GM18867 (cell line): ENCODE data around the gene ARL17B.
"Not testable (repeated sequence)": the region's sequence is repeated elsewhere in the genome, so short reads cannot be mapped to it uniquely, and the experiment has no call there.

Experiments used
- ATAC-seq: cut with Tn5 transposase; IDR thresholded peaks from one replicate; pipeline ENCODE4 v1.9.1; 2021; ENCODE audit warnings: mild to moderate bottlenecking, moderate library complexity; ENCODE audit not compliant: unreplicated experiment

The ARL17B gene

DNA sequence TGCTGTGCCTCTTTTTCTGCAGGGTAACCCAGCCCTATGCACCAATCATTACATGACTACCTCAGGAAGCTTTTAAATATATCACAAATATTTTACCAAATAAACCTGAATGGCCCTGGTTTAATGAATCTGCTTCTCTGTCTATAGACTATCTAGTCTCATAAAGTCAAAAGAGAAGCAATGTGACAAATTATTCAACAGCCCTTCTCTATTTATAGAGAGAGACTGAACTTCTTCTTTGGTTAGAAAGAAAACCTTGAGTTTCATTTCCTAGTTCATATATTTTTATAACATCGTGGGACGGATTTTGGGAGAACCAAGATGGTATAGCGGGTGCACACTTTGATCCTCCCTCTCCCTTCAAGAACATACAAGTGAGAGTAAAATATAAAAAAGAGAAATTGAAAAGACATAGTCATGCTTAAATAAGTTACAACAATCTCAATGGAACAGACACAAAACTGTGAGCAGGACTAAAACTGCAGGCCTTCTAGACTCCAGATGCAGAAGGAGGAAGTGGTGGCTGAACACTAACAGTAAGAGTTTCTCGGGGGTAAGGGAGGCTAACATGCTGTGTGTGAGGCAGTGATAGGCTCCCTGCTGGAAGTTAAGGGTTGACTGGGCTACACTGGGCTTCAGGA lies 70.5 kb downstream of the ARL17B start:
- ATAC-seq, result peak; percentile 84

- ATAC-seq, result not testable (repeated sequence)
Observed at GRCh38 chr17:46287587-46287986, 74.0 kb downstream of the ARL17B start.

GRCh38 chr17:46286764-46287221 lies 74.8 kb downstream of the ARL17B start:
- not testable (repeated sequence) for ATAC-seq

GRCh38 chr17:46285500-46285899 lies 76.1 kb downstream of the ARL17B start:
- not testable (repeated sequence) for ATAC-seq

- ATAC-seq, result not testable (repeated sequence)
Observed at GRCh38 chr17:46284467-46284866, 77.1 kb downstream of the ARL17B start.

GRCh38 chr17:46282635-46283034 lies 78.9 kb downstream of the ARL17B start:
- ATAC-seq, result not testable (repeated sequence)

DNA sequence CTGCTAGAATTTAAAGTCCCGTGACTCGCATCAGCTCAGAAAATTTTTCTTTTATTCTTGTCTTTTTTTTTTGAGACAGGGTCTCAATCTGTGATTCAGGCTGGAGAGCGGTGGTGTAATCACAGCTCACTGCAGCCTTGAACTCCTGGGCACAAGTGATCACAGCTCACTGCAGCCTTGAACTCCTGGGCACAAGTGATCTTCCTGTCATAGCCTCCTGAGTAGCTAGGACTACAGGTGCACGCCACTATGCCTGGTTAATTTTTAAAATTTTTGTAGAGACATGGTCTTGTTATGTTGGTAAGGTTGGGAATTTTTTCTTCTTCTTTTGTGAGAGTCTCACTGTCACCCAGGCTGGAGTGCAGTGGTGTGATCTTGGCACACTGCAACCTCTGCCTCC lies 80.2 kb downstream of the ARL17B start:
- ATAC-seq, result not testable (repeated sequence)

- not testable (repeated sequence) for ATAC-seq
Observed at GRCh38 chr17:46276728-46277479, 84.7 kb downstream of the ARL17B start.

DNA sequence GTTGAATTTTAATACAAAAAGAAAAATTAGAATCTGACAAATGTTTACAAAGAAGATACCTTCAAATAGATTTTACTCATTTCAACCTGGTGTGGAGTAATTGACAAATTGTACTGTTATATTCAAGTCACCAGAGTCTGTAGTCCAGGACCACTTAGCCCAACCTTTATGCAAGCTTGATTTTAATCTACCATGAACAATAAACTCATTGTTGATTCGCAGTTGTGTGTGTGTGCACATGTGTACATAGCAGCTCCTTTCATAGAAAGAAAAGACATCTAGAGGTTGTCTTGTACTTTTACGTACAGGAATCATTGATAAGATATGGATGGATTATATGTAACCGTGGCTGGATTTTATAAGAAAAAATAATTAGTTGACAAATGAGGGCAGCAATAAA lies 87.3 kb downstream of the ARL17B start:
- ATAC-seq, result no peak

DNA sequence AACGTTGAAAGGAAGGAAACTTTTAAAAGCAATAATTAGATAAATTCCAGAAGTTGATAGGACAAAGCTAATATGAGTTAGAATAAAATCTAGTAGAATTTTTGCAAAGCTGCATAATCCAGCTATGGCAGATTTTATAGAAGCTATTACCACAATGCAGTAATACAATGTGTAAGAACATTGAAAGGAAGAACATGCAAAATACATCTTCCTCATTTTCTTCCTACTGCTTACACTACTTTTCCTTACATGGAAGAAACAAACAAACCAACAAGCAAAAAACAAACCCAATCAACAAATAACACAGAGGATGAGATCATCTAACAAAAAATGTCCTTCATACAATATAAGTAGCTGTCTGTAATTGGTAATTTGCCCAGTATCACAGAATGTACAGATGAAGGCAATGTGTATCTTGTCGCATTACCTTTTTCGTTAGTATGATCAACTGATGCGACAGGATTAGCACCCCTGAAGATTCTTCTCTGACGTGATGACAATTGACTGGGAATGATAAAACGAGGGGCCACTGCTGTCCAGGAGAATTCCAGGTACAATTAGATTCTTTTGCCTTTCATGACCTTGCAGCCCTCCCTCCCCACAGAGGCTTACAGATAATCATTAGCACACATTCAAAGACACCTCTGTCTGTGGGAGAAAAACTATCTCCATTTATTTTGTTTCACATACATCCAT lies 87.9 kb downstream of the ARL17B start:
- no peak for ATAC-seq

DNA sequence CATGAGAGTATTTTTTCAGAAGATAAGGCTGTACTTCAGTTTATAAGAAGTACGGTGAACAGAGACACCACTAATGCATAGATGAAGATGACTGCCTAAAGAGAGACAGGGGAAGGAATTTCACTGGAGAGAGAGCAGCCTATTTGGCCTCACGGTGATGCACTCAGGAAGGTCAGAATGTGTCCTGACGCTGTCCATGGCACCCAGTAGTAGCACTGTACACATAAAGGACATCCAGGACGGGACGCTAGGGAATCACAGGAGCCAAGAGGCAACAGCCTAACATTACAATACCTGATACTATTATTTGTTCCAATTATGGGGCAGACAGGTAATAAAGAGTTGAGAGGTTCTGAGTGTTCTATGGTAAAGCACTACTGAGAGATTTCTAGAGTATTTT lies 91.5 kb downstream of the ARL17B start:
- no peak for ATAC-seq

DNA sequence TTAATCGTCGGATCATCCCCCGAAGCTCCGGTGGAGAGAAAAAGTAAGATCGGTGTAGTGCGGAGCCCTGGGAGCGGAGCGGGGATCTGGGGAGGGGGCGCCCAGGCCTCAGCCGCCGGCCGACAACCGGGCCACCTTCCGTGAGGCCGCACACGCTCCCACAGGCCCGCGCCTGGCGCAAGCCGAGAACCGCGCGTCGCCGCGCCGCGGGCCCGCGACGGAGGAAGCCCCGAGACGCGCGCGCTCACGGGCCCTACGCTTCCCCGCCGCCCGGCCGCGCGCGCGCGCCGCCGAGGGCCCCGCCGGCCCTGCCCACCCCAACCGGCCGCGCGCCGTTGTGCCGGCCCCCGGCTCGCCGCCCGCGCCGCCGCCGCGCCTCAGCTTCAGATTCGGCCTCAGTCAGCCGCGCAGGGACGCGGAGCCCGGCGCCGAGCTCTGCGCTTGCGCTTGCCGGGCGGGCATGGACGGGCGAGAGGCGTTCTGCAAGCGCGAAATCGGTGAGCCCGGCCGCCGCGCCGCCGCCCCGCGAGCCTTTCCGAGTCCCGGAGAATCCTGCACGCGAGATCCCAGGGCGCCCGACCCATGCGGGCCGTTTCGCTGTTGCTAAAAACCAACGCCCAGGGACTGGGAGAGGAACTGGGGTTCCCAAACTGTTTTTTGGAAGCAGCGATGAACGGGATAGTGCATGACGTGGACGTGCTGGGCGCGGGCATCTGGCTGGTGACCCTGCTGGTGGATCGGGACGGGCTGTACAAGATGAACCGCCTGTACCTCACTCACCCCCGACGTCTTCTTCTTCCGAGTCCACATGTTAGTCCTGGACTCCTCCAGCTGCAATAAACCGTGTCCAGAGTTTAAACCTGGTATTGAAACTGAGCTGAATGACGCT lies 94.7 kb downstream of the ARL17B start:
- ATAC-seq, result peak; percentile 92

DNA sequence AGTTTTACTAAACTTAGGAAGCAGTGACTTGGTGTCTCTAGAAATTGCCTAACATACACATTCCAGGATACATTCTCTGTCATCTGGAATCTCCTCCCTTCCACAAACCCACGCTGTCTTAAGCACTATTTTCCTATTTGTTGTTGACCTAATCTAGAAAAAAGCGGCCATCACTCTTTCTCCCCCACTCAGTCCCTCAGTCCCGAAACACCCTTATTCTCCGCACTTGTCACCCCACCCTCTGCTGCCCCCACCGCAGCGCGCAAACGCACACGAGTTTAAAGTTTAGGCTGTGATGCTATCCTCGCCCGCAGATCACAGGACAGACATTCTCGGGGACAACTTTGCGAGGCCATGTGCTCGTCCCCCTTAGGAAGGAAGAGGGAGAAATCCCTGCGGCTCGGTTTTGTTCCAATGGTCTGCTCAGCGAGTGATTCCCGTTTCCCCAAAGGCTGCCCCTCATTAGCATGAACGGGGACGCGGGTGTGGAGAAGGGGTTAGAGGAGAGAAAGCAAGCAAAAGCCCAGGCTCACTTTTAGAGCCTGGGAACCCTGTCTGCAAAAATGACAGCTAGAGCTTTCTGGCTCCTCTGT lies 95.4 kb downstream of the ARL17B start:
- not testable (repeated sequence) for ATAC-seq

GRCh38 chr17:46264456-46265198 lies 96.9 kb downstream of the ARL17B start:
- no peak for ATAC-seq

DNA sequence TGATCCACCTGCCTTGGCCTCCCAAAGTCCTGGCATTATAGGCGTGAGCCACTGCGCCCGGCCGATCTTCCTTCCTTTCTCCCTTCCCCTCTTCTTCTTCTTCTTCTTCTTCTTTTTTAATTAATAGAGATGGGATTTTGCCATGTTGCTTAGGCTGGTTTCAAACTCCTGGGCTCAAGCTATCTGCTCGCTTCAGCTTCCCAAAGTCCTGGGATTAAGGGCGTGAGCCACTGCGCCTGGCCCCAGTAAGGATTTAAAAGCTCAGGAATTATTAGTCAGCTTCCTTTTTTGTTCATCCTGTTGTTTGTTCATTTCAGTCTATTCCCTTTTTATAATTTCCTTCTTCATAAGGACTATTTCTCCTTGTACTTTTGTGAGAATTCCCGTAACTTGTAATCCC lies 99.3 kb downstream of the ARL17B start:
- no peak for ATAC-seq

DNA sequence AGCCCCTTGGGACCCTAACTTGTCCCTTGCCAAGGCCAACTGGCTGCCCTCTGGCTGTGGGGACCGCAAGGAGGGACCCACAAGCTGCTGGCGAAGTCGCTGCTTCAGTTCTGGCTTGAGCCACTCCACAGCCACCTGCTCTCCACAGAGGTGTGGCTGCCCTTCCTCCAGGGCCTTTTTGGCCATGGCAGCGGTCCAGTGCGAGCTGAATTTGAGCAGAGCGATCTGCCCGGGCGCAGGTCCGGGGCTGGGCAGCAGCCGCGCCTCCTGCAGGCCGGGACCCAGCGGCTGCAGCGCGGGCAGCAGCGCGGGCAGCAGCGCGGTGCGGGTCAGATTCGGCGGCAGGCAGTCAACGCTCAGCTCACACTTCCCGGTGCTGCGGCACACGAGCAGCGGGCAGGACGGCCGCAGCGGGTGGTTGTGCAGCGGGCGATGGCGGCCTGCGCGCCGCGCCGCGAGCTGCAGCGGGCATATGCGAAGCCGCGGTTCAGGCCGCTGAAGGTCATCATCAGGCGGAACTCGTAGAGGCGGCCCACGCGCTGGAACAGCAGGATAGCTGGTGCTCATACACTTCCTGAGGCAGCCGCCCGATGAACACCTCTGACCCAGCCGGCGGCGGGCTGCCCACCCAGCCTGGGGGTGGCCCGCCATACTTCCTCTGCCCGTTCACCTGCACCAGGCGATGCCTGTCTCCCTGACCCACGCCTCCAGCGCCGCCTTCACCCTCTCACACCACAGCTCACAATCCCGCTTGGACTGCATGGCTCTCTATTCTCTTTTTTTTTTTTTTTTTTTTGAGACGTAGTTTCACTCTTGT lies 101.5 kb downstream of the ARL17B start:
- ATAC-seq, result not testable (repeated sequence)

DNA sequence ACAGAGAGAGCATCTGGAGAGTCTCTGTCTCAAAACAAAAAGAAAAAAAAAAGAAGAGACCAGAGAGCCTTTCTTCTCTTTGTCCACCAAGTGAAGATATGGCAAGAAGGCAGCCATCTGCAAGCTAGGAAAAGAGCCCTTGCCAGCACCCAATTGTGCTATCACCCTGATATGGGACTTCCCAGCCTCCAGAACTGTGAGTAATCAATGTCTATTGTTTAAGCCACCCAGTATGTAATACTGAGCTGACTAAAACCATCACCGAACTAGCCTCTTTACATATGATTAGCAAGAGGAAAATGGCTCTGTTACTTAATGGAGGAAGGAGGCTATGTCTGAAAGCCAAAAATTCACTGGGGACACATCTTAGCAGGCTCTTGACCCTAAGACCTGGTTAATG lies 105.2 kb downstream of the ARL17B start:
- not testable (repeated sequence) for ATAC-seq

DNA sequence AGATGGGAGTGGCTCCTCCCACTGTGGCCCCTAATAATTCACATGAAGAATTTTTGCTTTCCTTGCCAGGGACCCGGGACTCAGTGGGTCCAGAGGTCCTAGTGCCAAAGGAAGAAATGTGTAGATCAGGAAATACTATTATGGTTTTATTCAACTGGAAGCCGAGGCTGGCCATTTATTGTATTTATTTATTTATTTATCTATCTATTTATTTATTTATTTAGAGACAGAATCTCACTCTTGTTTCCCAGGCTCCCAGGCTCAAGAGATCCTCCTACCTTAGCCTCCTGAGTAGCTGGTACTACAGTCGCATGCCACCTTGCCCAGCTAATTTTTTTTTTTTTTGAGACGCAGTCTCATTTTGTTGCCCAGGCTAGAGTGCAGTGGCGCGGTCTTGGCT lies 107.4 kb downstream of the ARL17B start:
- ATAC-seq, result not testable (repeated sequence)

- peak; percentile 45 for ATAC-seq
Observed at GRCh38 chr17:46253722-46254121, 107.8 kb downstream of the ARL17B start.
